MM.1S (cell line): Measurements from ENCODE around the gene ARHGEF37.

Experiments
- EZH2 ChIP-seq: fragments of 300-600 bp; sonication (generic); optimal IDR thresholded peaks from 2 replicates; pipeline ENCODE3; 2017; ENCODE audit warnings: low read depth, mild to moderate bottlenecking, antibody characterized with exemption, low read length, mixed read lengths
- EZH2phosphoT487 ChIP-seq: fragments of 300-600 bp; sonication (generic); IDR thresholded peaks from 2 replicates; pipeline ENCODE4 v1.6.1; 2018; ENCODE audit warnings: antibody characterized with exemption, low read length
- TF ChIP-seq, protein P1 (sequence below): fragments of 300-600 bp; sonication (generic); IDR thresholded peaks from 2 replicates; pipeline ENCODE4 v1.5.1; 2016; ENCODE audit warnings: antibody characterized with exemption, low read length, mixed read lengths

DNA sequence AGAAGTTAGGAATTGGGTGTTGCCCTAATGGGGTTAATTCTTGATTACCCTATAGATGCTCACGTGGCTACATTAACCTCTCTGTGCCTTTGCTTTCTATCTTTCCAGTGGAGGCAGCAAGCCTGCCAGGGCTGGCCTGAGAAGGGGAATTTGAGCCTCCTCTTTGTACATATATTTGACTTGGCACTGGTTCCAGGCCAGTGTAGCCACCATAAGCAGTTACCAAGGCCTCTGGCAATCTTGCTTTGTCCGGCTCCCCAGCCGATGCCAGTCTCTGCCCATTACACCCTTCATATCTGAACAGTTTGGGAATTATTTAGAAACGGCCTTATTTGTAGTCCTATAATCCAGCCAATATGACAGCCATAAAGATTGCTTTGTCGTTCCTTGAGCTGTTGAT is 90.2 kb downstream of the ARHGEF37 start:
- TF ChIP-seq, protein P1, sequence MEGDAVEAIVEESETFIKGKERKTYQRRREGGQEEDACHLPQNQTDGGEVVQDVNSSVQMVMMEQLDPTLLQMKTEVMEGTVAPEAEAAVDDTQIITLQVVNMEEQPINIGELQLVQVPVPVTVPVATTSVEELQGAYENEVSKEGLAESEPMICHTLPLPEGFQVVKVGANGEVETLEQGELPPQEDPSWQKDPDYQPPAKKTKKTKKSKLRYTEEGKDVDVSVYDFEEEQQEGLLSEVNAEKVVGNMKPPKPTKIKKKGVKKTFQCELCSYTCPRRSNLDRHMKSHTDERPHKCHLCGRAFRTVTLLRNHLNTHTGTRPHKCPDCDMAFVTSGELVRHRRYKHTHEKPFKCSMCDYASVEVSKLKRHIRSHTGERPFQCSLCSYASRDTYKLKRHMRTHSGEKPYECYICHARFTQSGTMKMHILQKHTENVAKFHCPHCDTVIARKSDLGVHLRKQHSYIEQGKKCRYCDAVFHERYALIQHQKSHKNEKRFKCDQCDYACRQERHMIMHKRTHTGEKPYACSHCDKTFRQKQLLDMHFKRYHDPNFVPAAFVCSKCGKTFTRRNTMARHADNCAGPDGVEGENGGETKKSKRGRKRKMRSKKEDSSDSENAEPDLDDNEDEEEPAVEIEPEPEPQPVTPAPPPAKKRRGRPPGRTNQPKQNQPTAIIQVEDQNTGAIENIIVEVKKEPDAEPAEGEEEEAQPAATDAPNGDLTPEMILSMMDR, result no peak
- TF ChIP-seq EZH2phosphoT487, result no peak
- no peak for TF ChIP-seq EZH2
